ENCODE measurements around the gene KLHDC3. TPM values are rescaled to one million over a fixed set of nuclear protein-coding genes. Genes with fewer than 3 reads are reported as not detected.

Gene KLHDC3
- total and polyA plus RNA-seq, 9 of the 15 experiments (the other 6 are each of a cell fraction or from before 2014, with no cell fraction given), result 4.5 to 171 (median 107) TPM

- TF ChIP-seq ZNF780A (CRISPR knock-in tag; IDR thresholded peaks at IDR 0.05) (no peak), TFAP4 (CRISPR knock-in tag; IDR thresholded peaks at IDR 0.05; ENCODE audit: borderline replicate concordance) (peak; percentile 56; the same call in 1 of the 2 replicates), HNRNPK (IDR thresholded peaks at IDR 0.05; ENCODE audit: low read depth, low read length, poor library complexity, severe bottlenecking) (no peak), CBFA2T2 (conservative IDR thresholded peaks at IDR 0.05) (no peak), HSF4 (CRISPR knock-in tag; IDR thresholded peaks at IDR 0.05; ENCODE audit: borderline replicate concordance) (no peak), TARDBP (IDR thresholded peaks at IDR 0.05) (peak; percentile 64; the same call in 1 of the 2 replicates), JUN (IDR thresholded peaks at IDR 0.05; ENCODE audit: borderline replicate concordance, low read depth, low read length) (peak; percentile 14; the same call in 1 of the 2 replicates), JUN (CRISPR knock-in tag; IDR thresholded peaks at IDR 0.05; ENCODE audit: borderline replicate concordance) (peak; percentile 32; the same call in 1 of the 2 replicates), CUX1 (CRISPR knock-in tag; IDR thresholded peaks at IDR 0.05) (no peak), ZNF282 (CRISPR knock-in tag; IDR thresholded peaks at IDR 0.05) (no peak), UBTF (IDR thresholded peaks at IDR 0.05; ENCODE audit: borderline replicate concordance in 1 of 2, low read depth in 2 of 2, low read length in 2 of 2) (no peak), ZBTB33 (CRISPR knock-in tag; IDR thresholded peaks at IDR 0.05) (no peak; the same call in 1 of the 2 replicates), EGR1 (conservative IDR thresholded peaks at IDR 0.05) (peak; percentile 84), POLR2H (tag; IDR thresholded peaks at IDR 0.05; ENCODE audit: low read depth) (peak; percentile 83)
These were observed 45.4 kb downstream of the KLHDC3 start, which contains the start of the genes KLC4 and MRPL2 (continued) for GRCh38 chr6:43059168-43060033.
